Ishikawa (cell line): ENCODE measurements around the gene MTG2.

ENCODE experiments used
- CEBPB ChIP-seq: IDR thresholded peaks from 2 replicates; pipeline ENCODE4 v1.6.1; 2012
- CREB1 ChIP-seq: IDR thresholded peaks from 2 replicates; pipeline ENCODE4 v1.6.1; 2012; ENCODE audit warnings: low read depth
- EGR1 ChIP-seq: IDR thresholded peaks from 2 replicates; pipeline ENCODE4 v1.6.1; 2012
- EP300 ChIP-seq: IDR thresholded peaks from 2 replicates; pipeline ENCODE4 v1.6.1; 2012; ENCODE audit warnings: borderline replicate concordance
- FOXM1 ChIP-seq: IDR thresholded peaks from 2 replicates; pipeline ENCODE4 v1.6.1; 2012; ENCODE audit warnings: low read depth, borderline replicate concordance
- RAD21 ChIP-seq: IDR thresholded peaks from 2 replicates; pipeline ENCODE4 v1.6.1; 2012; ENCODE audit warnings: low read depth
- TAF1 ChIP-seq: IDR thresholded peaks from 2 replicates; pipeline ENCODE4 v1.6.1; 2012; ENCODE audit warnings: low read depth, mild to moderate bottlenecking
- TCF12 ChIP-seq: IDR thresholded peaks from 2 replicates; pipeline ENCODE4 v1.6.1; 2012; ENCODE audit warnings: low read depth
- TEAD4 ChIP-seq: IDR thresholded peaks from 2 replicates; pipeline ENCODE4 v1.6.1; 2012
- YY1 ChIP-seq: IDR thresholded peaks from 2 replicates; pipeline ENCODE4 v1.6.1; 2012; ENCODE audit warnings: low read depth
- ZBTB7A ChIP-seq: IDR thresholded peaks from 2 replicates; pipeline ENCODE4 v1.6.1; 2012; ENCODE audit warnings: low read depth
- TF ChIP-seq, protein P1 (sequence below): IDR thresholded peaks from 2 replicates; pipeline ENCODE4 v1.6.1; 2012; ENCODE audit warnings: low read depth, mild to moderate bottlenecking
- TF ChIP-seq, protein P2 (sequence below): IDR thresholded peaks from 2 replicates; pipeline ENCODE4 v1.6.1; 2012
- TF ChIP-seq, protein P3 (sequence below): IDR thresholded peaks from 2 replicates; pipeline ENCODE4 v1.6.1; 2012

DNA sequence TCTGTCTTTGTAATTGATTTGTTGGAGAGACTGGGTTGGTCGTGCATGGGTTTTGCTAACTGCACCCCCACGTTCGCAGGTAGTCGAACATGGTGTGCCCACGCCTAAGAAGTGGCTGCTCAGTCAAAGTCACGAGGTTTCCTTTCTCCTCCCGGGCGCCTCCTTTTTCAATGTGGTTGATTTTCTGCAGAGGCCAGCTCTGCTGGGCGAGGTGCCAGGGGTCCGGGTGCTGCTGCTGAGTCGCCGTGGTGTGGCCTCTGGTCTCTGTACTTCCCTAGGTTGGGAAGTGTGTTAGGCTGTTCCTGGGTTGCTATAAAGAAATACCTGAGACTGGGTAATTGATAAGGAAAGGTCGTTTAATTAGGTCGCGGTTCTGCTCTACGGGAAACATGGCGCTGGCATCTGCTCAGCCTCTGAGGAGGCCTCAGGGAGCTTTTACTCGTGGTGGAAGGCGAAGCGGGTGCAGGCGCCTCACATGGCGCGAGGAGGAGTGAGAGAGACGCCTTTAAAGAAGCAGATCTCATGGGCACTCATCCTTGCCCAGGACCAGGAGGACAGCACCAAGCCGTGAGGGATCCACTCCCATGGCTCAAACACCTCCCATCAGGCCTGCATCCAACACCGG is 69.6 kb downstream of the MTG2 start:
- TF ChIP-seq, protein P1, sequence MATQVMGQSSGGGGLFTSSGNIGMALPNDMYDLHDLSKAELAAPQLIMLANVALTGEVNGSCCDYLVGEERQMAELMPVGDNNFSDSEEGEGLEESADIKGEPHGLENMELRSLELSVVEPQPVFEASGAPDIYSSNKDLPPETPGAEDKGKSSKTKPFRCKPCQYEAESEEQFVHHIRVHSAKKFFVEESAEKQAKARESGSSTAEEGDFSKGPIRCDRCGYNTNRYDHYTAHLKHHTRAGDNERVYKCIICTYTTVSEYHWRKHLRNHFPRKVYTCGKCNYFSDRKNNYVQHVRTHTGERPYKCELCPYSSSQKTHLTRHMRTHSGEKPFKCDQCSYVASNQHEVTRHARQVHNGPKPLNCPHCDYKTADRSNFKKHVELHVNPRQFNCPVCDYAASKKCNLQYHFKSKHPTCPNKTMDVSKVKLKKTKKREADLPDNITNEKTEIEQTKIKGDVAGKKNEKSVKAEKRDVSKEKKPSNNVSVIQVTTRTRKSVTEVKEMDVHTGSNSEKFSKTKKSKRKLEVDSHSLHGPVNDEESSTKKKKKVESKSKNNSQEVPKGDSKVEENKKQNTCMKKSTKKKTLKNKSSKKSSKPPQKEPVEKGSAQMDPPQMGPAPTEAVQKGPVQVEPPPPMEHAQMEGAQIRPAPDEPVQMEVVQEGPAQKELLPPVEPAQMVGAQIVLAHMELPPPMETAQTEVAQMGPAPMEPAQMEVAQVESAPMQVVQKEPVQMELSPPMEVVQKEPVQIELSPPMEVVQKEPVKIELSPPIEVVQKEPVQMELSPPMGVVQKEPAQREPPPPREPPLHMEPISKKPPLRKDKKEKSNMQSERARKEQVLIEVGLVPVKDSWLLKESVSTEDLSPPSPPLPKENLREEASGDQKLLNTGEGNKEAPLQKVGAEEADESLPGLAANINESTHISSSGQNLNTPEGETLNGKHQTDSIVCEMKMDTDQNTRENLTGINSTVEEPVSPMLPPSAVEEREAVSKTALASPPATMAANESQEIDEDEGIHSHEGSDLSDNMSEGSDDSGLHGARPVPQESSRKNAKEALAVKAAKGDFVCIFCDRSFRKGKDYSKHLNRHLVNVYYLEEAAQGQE, result no peak
- no peak for TF ChIP-seq EP300
- no peak for TF ChIP-seq RAD21
- no peak for TF ChIP-seq ZBTB7A
- no peak for TF ChIP-seq FOXM1
- no peak for TF ChIP-seq CEBPB
- no peak for TF ChIP-seq YY1
- no peak for TF ChIP-seq TAF1
- TF ChIP-seq, protein P2, sequence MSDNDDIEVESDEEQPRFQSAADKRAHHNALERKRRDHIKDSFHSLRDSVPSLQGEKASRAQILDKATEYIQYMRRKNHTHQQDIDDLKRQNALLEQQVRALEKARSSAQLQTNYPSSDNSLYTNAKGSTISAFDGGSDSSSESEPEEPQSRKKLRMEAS, result no peak
- TF ChIP-seq TCF12, result no peak
- no peak for TF ChIP-seq EGR1
- no peak for TF ChIP-seq TEAD4
- TF ChIP-seq, protein P3, sequence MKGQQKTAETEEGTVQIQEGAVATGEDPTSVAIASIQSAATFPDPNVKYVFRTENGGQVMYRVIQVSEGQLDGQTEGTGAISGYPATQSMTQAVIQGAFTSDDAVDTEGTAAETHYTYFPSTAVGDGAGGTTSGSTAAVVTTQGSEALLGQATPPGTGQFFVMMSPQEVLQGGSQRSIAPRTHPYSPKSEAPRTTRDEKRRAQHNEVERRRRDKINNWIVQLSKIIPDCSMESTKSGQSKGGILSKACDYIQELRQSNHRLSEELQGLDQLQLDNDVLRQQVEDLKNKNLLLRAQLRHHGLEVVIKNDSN, result no peak
- TF ChIP-seq CREB1, result no peak
